ENCODE measurements around the gene TAB3.
A peak's percentile ranks its signal among the peaks of the same experiment; 100 is the strongest.

The TAB3 gene

GRCh38 chrX:30905321-30905720 is 16.3 kb upstream of the TAB3 start:
- Histone ChIP-seq H3K9me3 (ENCODE audit: control insufficient read depth, insufficient read depth, low read length) (no peaks in the 10 kb centered on the region), H3K4me3 (ENCODE audit: low read depth, low read length) (no peak overlapping the region), H3K36me3 (ENCODE audit: control insufficient read depth, insufficient read depth, low read length) (no peaks in the 10 kb centered on the region), H3K4me1 (ENCODE audit: control insufficient read depth, insufficient read depth, low read length) (peaks cover 6% of the 10 kb centered on the region), H3K27me3 (ENCODE audit: control insufficient read depth, insufficient read depth, low read length) (no peaks in the 10 kb centered on the region), H3K9ac (ENCODE audit: low read depth, low read length) (no peak overlapping the region)

GRCh38 chrX:30904632-30905031 is 15.6 kb upstream of the TAB3 start:
- no peak overlapping the region for H3K9ac ChIP-seq (ENCODE audit: low read depth, low read length)
- no peaks in the 10 kb centered on the region for H3K27me3 ChIP-seq (ENCODE audit: control insufficient read depth, insufficient read depth, low read length)
- H3K4me1 ChIP-seq (ENCODE audit: control insufficient read depth, insufficient read depth, low read length) = no peaks in the 10 kb centered on the region
- H3K9me3 ChIP-seq (ENCODE audit: control insufficient read depth, insufficient read depth, low read length) = no peaks in the 10 kb centered on the region
- no peak overlapping the region for H3K4me3 ChIP-seq (ENCODE audit: low read depth, low read length)
- H3K36me3 ChIP-seq (ENCODE audit: control insufficient read depth, insufficient read depth, low read length) = no peaks in the 10 kb centered on the region

GRCh38 chrX:30904186-30904585 is 15.1 kb upstream of the TAB3 start:
- Histone ChIP-seq H3K4me1 (ENCODE audit: control insufficient read depth, insufficient read depth, low read length) (no peaks in the 10 kb centered on the region), H3K9ac (ENCODE audit: low read depth, low read length) (no peak overlapping the region), H3K9me3 (ENCODE audit: control insufficient read depth, insufficient read depth, low read length) (no peaks in the 10 kb centered on the region), H3K4me3 (ENCODE audit: low read depth, low read length) (no peak overlapping the region), H3K36me3 (ENCODE audit: control insufficient read depth, insufficient read depth, low read length) (no peaks in the 10 kb centered on the region), H3K27me3 (ENCODE audit: control insufficient read depth, insufficient read depth, low read length) (no peaks in the 10 kb centered on the region)

- no peak overlapping the region for H3K4me3 ChIP-seq (ENCODE audit: low read depth, low read length)
- no peaks in the 10 kb centered on the region for H3K4me1 ChIP-seq (ENCODE audit: control insufficient read depth, insufficient read depth, low read length)
- H3K9me3 ChIP-seq (ENCODE audit: control insufficient read depth, insufficient read depth, low read length) = no peaks in the 10 kb centered on the region
- H3K27me3 ChIP-seq (ENCODE audit: control insufficient read depth, insufficient read depth, low read length) = no peaks in the 10 kb centered on the region
- no peaks in the 10 kb centered on the region for H3K36me3 ChIP-seq (ENCODE audit: control insufficient read depth, insufficient read depth, low read length)
- H3K9ac ChIP-seq (ENCODE audit: low read depth, low read length) = no peak overlapping the region
These were observed 11.2 kb upstream of the TAB3 start for GRCh38 chrX:30900227-30900626.

- no peaks in the 10 kb centered on the region for H3K9me3 ChIP-seq (ENCODE audit: control insufficient read depth, insufficient read depth, low read length)
- no peaks in the 10 kb centered on the region for H3K27me3 ChIP-seq (ENCODE audit: control insufficient read depth, insufficient read depth, low read length)
- no peaks in the 10 kb centered on the region for H3K4me1 ChIP-seq (ENCODE audit: control insufficient read depth, insufficient read depth, low read length)
- no peaks in the 10 kb centered on the region for H3K36me3 ChIP-seq (ENCODE audit: control insufficient read depth, insufficient read depth, low read length)
- H3K9ac ChIP-seq (ENCODE audit: low read depth, low read length) = no peak overlapping the region
- no peak overlapping the region for H3K4me3 ChIP-seq (ENCODE audit: low read depth, low read length)
These were observed 9.8 kb upstream of the TAB3 start for GRCh38 chrX:30898886-30899285.

GRCh38 chrX:30895370-30895769 is 6.3 kb upstream of the TAB3 start:
- Histone ChIP-seq H3K4me1 (ENCODE audit: control insufficient read depth, insufficient read depth, low read length) (no peaks in the 10 kb centered on the region), H3K9me3 (ENCODE audit: control insufficient read depth, insufficient read depth, low read length) (no peaks in the 10 kb centered on the region), H3K36me3 (ENCODE audit: control insufficient read depth, insufficient read depth, low read length) (no peaks in the 10 kb centered on the region), H3K27me3 (ENCODE audit: control insufficient read depth, insufficient read depth, low read length) (no peaks in the 10 kb centered on the region), H3K9ac (ENCODE audit: low read depth, low read length) (no peak overlapping the region), H3K4me3 (ENCODE audit: low read depth, low read length) (no peak overlapping the region)

GRCh38 chrX:30893206-30893605 is 4.2 kb upstream of the TAB3 start:
- Histone ChIP-seq H3K4me3 (ENCODE audit: low read depth, low read length) (no peak overlapping the region), H3K9ac (ENCODE audit: low read depth, low read length) (no peak overlapping the region), H3K36me3 (ENCODE audit: control insufficient read depth, insufficient read depth, low read length) (no peaks in the 10 kb centered on the region), H3K27me3 (ENCODE audit: control insufficient read depth, insufficient read depth, low read length) (no peaks in the 10 kb centered on the region), H3K9me3 (ENCODE audit: control insufficient read depth, insufficient read depth, low read length) (no peaks in the 10 kb centered on the region), H3K4me1 (ENCODE audit: control insufficient read depth, insufficient read depth, low read length) (no peaks in the 10 kb centered on the region)

- Histone ChIP-seq H3K9ac (ENCODE audit: low read depth, low read length) (no peak overlapping the region), H3K36me3 (ENCODE audit: control insufficient read depth, insufficient read depth, low read length) (no peaks in the 10 kb centered on the region), H3K27me3 (ENCODE audit: control insufficient read depth, insufficient read depth, low read length) (no peaks in the 10 kb centered on the region), H3K4me3 (ENCODE audit: low read depth, low read length) (no peak overlapping the region), H3K4me1 (ENCODE audit: control insufficient read depth, insufficient read depth, low read length) (peaks cover 3% of the 10 kb centered on the region), H3K9me3 (ENCODE audit: control insufficient read depth, insufficient read depth, low read length) (no peaks in the 10 kb centered on the region)
These were observed 3.5 kb upstream of the TAB3 start for GRCh38 chrX:30892591-30892990.

GRCh38 chrX:30888526-30889146 is 418 bp downstream of the TAB3 start:
- H3K9ac ChIP-seq (ENCODE audit: low read depth, low read length) = peak overlapping the region; percentile 48
- H3K4me1 ChIP-seq (ENCODE audit: control insufficient read depth, insufficient read depth, low read length) = peaks cover 3% of the 10 kb centered on the region
- H3K27me3 ChIP-seq (ENCODE audit: control insufficient read depth, insufficient read depth, low read length) = no peaks in the 10 kb centered on the region
- no peaks in the 10 kb centered on the region for H3K36me3 ChIP-seq (ENCODE audit: control insufficient read depth, insufficient read depth, low read length)
- H3K9me3 ChIP-seq (ENCODE audit: control insufficient read depth, insufficient read depth, low read length) = no peaks in the 10 kb centered on the region
- peak overlapping the region; percentile 68 for H3K4me3 ChIP-seq (ENCODE audit: low read depth, low read length)

GRCh38 chrX:30887721-30888120 is 1.3 kb downstream of the TAB3 start:
- H3K9me3 ChIP-seq (ENCODE audit: control insufficient read depth, insufficient read depth, low read length) = no peaks in the 10 kb centered on the region
- H3K36me3 ChIP-seq (ENCODE audit: control insufficient read depth, insufficient read depth, low read length) = no peaks in the 10 kb centered on the region
- no peak overlapping the region for H3K9ac ChIP-seq (ENCODE audit: low read depth, low read length)
- H3K27me3 ChIP-seq (ENCODE audit: control insufficient read depth, insufficient read depth, low read length) = no peaks in the 10 kb centered on the region
- H3K4me3 ChIP-seq (ENCODE audit: low read depth, low read length) = peak overlapping the region; percentile 68
- peaks cover 3% of the 10 kb centered on the region for H3K4me1 ChIP-seq (ENCODE audit: control insufficient read depth, insufficient read depth, low read length)

GRCh38 chrX:30887288-30887687 is 1.8 kb downstream of the TAB3 start:
- Histone ChIP-seq H3K4me1 (ENCODE audit: control insufficient read depth, insufficient read depth, low read length) (peaks cover 3% of the 10 kb centered on the region), H3K9me3 (ENCODE audit: control insufficient read depth, insufficient read depth, low read length) (no peaks in the 10 kb centered on the region), H3K36me3 (ENCODE audit: control insufficient read depth, insufficient read depth, low read length) (no peaks in the 10 kb centered on the region), H3K4me3 (ENCODE audit: low read depth, low read length) (no peak overlapping the region), H3K9ac (ENCODE audit: low read depth, low read length) (no peak overlapping the region), H3K27me3 (ENCODE audit: control insufficient read depth, insufficient read depth, low read length) (no peaks in the 10 kb centered on the region)

- Histone ChIP-seq H3K36me3 (ENCODE audit: control insufficient read depth, insufficient read depth, low read length) (no peaks in the 10 kb centered on the region), H3K9ac (ENCODE audit: low read depth, low read length) (no peak overlapping the region), H3K4me1 (ENCODE audit: control insufficient read depth, insufficient read depth, low read length) (peaks cover 3% of the 10 kb centered on the region), H3K9me3 (ENCODE audit: control insufficient read depth, insufficient read depth, low read length) (no peaks in the 10 kb centered on the region), H3K27me3 (ENCODE audit: control insufficient read depth, insufficient read depth, low read length) (no peaks in the 10 kb centered on the region), H3K4me3 (ENCODE audit: low read depth, low read length) (no peak overlapping the region)
These were observed 3.9 kb downstream of the TAB3 start for GRCh38 chrX:30885136-30885535.
